ENCODE results near the gene HMOX1.
"Not testable (repeated sequence)": the region's sequence is repeated elsewhere in the genome, so short reads cannot be mapped to it uniquely, and the experiment has no call there.

Gene HMOX1

DNA sequence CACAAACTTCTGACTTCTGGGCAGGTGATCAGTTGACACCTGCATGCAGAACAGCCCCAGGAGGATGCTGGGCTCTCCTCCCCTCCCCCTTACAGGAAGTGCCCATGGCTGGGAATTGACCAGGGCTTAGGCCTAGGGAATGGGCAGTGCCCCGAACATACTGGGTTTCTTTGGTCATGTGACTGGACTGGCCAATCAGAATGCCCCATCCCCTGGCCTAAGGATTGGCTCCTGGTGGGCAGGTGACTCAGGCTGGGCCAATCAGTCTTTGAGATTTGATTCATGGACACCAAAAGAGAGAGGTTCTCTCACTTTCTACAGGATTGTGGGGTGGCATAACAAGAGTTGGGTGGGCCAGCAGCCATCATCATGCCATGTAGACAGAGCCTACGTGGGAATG is 56.2 kb downstream of the HMOX1 start:
- no peak for DNase-seq

DNA sequence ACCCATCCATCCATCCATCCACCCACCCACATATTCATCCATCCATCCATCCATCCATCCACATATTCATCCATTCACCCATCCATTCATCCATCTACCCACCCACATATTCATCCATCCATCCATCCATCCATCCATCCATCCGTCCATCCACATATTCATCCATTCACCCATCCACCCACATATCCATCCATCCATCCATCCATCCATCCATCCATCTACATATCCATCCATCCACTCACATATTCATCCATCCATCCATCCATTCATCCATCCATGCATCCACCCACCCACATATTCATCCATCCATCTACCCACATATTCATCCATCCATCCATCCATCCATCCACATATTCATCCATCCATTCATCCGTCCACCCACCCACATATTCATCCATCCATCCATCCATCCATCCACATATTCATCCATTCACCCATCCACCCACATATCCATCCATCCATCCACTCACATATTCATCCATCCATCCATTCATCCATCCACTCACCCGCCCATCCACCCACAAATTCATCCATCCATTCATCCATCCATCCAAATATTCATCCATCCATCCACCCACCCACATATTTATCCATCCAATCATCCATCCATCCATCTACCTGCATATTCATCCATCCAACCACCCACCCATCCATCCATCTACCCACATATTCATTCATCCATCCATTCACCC is 57.9 kb downstream of the HMOX1 start:
- not testable (repeated sequence) for DNase-seq

DNA sequence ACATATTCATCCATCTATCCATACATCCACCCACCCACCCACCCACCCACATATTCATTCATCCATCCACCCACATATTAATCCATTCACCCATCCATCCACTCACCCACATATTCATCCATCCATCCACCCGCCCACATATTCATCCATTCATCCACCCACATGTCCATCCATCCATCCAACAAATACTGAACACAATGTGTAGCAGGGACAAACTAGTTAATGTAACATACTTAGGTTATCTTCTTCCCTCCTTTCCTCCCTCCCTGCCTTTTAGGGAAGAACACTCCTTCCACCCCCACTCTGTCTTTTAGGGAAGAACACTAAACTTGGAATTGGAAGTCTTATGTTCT is 58.4 kb downstream of the HMOX1 start:
- no peak for DNase-seq

DNA sequence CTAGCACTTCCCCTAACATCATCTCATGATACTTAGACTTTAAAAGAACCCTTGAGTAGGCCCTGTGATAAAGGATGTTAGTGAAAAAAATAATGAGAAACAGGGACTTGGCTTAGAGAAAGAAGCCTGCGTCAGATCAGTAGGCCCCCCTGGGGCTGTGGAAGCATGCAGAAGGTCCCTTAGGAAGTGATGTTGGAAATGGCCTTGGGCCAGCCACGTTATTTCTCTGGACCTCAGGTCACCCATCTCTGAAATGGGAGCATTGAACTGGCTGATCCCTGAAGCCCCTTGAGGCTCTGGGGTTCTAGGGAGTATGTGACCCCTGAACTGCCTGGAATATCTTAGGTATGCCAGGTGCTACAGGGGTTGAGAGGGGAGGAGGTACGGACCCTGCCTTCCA is 59.2 kb downstream of the HMOX1 start:
- DNase-seq, result no peak

DNA sequence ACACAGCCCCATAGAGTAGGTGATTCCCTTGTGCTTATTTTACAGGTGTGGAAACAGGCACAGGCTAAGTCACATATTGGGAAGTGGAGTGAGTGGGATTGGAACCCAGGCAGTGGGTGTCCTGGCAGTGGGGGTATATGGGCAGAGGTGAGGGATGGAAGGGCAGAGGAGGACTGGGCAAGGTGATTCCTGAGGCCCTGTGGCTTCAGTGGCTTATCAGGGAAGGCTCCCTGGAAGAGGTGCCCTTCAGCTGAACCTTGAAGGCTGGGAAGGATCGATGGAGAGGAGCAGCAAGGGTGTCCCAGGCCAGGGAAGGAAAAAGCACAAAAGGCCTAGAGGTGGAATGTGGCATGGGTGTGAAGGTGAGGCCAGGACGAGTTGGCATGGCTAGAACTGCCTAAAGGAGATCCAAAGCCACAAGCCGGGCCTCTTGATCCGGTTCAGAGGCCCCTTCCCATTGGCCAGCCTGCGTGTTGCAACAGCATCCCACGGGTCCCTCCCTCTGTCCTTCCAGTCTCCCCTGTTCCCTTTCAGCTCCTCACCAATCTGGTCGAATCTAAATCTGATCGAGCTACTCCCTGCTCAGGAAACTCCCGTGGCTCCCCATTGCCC is 60.7 kb downstream of the HMOX1 start:
- no peak for DNase-seq

DNA sequence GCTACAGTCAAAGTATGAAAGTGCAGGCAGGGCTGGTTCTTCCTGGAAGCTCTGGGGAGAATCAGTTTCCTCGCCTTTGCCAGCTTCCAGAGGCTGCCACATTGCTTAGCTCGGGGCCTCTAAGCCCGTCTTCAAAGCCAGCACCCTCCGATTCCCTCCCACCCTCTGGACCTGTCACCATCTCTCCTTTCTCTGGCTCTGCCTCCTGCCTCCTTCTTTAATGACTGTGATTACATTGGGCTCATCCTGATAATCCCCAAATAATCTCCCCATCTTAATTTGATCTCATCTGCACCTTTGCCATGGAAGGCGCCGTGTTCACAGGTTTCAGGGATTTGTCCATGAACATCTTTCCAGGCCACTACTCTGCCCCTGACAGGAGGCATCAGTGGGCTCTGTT is 61.6 kb downstream of the HMOX1 start:
- no peak for DNase-seq

DNA sequence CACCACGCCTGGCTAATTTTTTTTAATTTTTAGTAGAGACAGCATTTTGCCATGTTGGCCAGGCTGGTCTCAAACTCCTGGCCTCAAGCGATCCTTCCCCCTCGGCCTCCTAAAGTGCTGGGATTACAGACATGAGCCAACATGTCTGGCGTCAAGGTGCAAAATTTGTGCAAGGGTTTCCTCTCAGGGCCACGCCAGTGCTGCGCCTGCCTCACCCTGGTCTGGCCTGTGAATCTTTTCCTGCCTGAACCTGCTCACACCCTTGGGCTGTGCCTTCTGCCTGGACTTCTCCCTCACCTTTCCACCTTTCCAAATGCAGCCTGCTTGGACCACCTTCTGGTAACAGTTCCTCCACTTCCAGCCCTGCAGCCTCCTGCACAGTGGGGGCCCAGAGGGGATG is 62.4 kb downstream of the HMOX1 start:
- DNase-seq, result no peak

Data from NCI-H1417 treated with DMSO at 0.1 percent for 48 hours (cell line).